Epithelial cell of esophagus (primary cell): Measurements from ENCODE around the gene HNRNPH1.

Experiments
- DNase-seq: peaks from one replicate; pipeline ENCODE4 v3.0.0; 2010; ENCODE audit warnings: low read depth
- H3K4me3 ChIP-seq: 2 replicates; pipeline ENCODE4 v1.5.1; 2011; ENCODE audit warnings: mild to moderate bottlenecking, low read length, control low read depth
- TF ChIP-seq, protein P1 (sequence below): IDR thresholded peaks from 2 replicates; pipeline ENCODE4 v1.5.1; 2011; ENCODE audit warnings: low read depth, mild to moderate bottlenecking, low read length, control low read depth, inconsistent platforms; ENCODE audit not compliant: insufficient read depth; ENCODE audit errors: missing control alignments

The HNRNPH1 gene

DNA sequence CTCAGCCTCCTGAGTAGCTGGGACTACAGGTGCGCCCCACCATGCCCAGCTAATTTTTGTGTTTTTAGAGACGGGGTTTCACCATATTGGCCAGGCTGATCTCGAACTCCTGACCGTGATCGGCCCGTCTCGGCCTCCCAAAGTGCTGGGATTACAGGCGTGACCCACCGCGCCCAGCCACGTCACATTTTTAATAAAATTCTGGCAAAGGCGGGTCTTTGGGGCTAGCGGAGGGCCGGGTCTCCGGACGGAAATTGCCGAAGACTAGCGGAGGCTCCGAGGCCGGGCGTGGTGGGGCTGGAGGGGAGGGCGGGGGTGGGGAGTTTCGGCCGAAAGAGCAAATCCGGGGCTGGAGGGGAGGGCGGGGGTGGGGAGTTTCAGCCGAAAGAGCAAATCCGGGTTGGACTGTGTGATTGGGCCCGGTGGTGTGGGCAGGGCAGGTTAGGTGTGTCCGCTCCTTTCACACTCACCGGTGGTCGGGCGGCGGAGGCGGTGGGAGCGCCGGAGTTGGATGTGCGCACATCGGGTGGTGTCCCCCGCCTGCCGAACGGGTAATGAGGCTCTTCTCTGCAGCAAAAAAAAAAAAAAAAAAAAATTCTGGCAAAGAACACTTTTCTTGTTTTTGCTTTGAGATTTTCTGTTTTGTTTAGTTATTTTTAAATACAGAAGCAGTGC is 46.0 kb downstream of the HNRNPH1 start:
- TF ChIP-seq, protein P1, sequence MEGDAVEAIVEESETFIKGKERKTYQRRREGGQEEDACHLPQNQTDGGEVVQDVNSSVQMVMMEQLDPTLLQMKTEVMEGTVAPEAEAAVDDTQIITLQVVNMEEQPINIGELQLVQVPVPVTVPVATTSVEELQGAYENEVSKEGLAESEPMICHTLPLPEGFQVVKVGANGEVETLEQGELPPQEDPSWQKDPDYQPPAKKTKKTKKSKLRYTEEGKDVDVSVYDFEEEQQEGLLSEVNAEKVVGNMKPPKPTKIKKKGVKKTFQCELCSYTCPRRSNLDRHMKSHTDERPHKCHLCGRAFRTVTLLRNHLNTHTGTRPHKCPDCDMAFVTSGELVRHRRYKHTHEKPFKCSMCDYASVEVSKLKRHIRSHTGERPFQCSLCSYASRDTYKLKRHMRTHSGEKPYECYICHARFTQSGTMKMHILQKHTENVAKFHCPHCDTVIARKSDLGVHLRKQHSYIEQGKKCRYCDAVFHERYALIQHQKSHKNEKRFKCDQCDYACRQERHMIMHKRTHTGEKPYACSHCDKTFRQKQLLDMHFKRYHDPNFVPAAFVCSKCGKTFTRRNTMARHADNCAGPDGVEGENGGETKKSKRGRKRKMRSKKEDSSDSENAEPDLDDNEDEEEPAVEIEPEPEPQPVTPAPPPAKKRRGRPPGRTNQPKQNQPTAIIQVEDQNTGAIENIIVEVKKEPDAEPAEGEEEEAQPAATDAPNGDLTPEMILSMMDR, result no peak
- H3K4me3 ChIP-seq, result no peak overlapping the region
- DNase-seq, result no peak

DNA sequence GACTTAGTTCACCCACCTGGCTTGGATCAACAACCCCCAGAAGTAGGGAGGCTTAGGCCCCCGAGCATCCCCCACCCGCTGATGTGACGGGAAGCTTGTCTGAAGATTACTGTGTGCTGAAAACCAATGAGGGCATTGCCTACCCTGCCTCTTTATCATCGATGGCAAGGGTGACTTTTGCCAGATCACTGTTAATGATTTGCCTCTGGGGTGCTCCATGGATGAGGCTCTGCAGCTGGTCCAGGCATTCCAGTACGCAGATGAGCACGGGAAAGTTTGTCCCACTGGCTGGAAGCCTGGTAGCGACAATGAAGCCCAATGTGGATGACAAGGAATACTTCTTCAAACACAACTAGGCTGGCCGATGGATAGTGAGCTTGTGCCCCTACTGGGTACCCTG is 51.1 kb downstream of the HNRNPH1 start:
- H3K4me3 ChIP-seq, result no peak overlapping the region
- TF ChIP-seq, protein P1, result no peak
- DNase-seq, result no peak

DNA sequence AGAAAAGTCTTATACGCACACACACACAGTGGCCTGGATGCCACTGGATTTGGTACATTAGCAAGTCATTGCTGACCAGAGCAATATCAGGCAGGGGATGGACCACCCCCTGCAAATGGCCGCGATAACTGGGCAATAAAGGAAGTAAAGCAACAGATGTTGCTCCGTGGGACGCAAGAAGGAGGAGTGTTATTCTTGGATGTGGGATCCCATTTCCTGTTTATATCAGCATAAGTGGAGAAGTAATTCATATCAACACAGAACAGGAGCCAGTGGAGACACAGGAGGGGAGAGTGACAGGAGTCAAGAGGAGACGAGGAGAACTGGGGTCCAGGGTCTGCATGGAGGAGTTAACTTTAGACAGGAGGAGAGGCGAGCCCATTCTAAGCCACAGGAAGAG is 54.8 kb downstream of the HNRNPH1 start:
- TF ChIP-seq, protein P1, result no peak
- no peak for DNase-seq
- H3K4me3 ChIP-seq, result no peak overlapping the region

DNA sequence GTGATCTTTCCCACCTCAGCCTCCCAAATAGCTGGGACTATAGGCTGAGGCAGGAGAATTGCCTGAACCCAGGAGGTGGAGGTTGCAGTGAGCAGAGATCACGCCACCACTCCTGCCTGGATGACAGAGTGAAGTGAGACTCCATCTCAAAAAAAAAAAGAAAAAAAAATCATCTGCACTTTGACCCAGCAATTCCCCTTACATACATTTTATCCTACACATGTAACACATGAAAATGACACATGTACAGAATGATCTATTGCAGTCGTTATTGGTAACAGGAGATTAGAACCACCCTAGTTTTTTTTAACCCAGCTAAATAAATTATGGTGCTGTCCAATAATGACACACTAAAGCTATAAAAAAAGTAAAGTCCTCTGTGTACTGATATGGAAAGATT is 58.9 kb downstream of the HNRNPH1 start:
- TF ChIP-seq, protein P1, result no peak
- no peak overlapping the region for H3K4me3 ChIP-seq
- DNase-seq, result no peak
